Tibial nerve (tissue), 4 donors: ENCODE measurements around the gene AHCYL2. TPM values are rescaled to one million over a fixed set of nuclear protein-coding genes. Genes with fewer than 3 reads are reported as not detected.

Experiments used
- DNase-seq, 2 donors: peaks; one replicate each; pipeline ENCODE4 v3.0.0-alpha.2; 2019; ENCODE audit warnings: low spot score in 2 of 2
- H3K27ac ChIP-seq, 4 donors: fragments of 200-600 bp; sonication (generic) in 3 of 4; one replicate each; pipeline ENCODE4 v1.5.1; 2017 to 2019; ENCODE audit warnings: mild to moderate bottlenecking in 1 of 4
- H3K27me3 ChIP-seq, 2 donors: fragments of 200-600 bp; sonication (generic) in 1 of 2; one replicate each; pipeline versions ENCODE4 v1.5.1 to v1.6.0; 2017 to 2019
- H3K36me3 ChIP-seq, 3 donors: fragments of 200-600 bp; sonication (generic); one replicate each; pipeline ENCODE4 v1.5.1; 2018 to 2019
- H3K4me1 ChIP-seq, 4 donors: fragments of 200-600 bp; sonication (generic) in 3 of 4; one replicate each; pipeline ENCODE4 v1.5.1; 2017 to 2019
- H3K4me3 ChIP-seq, 4 donors: fragments of 200-600 bp; sonication (generic) in 3 of 4; one replicate each; pipeline ENCODE4 v1.5.1; 2017 to 2019; ENCODE audit warnings: mild to moderate bottlenecking in 1 of 4, moderate library complexity in 1 of 4
- H3K9me3 ChIP-seq, 4 donors: fragments of 200-600 bp; sonication (generic) in 3 of 4; one replicate each; pipeline ENCODE4 v1.5.1; 2017 to 2019
- CTCF ChIP-seq, 5 experiments: fragments of 200-600 bp in 3 of 5; fragments of 450-650 bp in 2 of 5; sonication (generic) in 3 of 5; IDR thresholded peaks; one replicate each; pipeline ENCODE4 v1.5.1; 2016 to 2019; ENCODE audit warnings: antibody characterized with exemption in 5 of 5, mild to moderate bottlenecking in 3 of 5, moderate library complexity in 2 of 5
- EP300 ChIP-seq, 2 donors: sonication (generic); formaldehyde crosslinking; IDR thresholded peaks; one replicate each; pipeline ENCODE4 v1.6.1; 2017; ENCODE audit warnings: antibody characterized with exemption in 2 of 2, mild to moderate bottlenecking in 1 of 2
- POLR2A ChIP-seq, 2 donors: fragments of 450-650 bp; IDR thresholded peaks; one replicate each; pipeline ENCODE4 v1.6.1; 2017; ENCODE audit warnings: antibody characterized with exemption in 2 of 2, mild to moderate bottlenecking in 2 of 2, moderate library complexity in 2 of 2
- WGBS, 2 donors: methylation state at CpG; one replicate each; pipeline ENCODE4 v1.1.5; 2018; 5-methylcytosine and 5-hydroxymethylcytosine counted together
- total RNA-seq, 4 donors: library from RNA; depleted of rRNA; stranded (reverse); fragments of >200 nt; gene quantifications; one replicate each; pipeline ENCODE4 v1.1.0, GENCODE V29; 2016

AHCYL2 gene
- total RNA-seq, 4 donors from 2014 or later, result 21.6 to 42.9 (median 30.9) TPM

GRCh38 chr7:129315960-129316359, 91.1 kb downstream of the AHCYL2 start:
- no peaks in the 10 kb centered on the region for H3K9me3 ChIP-seq
- H3K36me3 ChIP-seq, result no peaks in the 10 kb centered on the region
- 18 to 20% methylated on average over 2 of the region's 2 CpGs for WGBS, 2 donors
- peak overlapping the region in 3 of 4 donors; percentile 42 to 80 (median 70) for H3K27ac ChIP-seq
- H3K27me3 ChIP-seq, result no peaks in the 10 kb centered on the region
- TF ChIP-seq CTCF (IDR thresholded peaks at IDR 0.05) (no peak), POLR2A (IDR thresholded peaks at IDR 0.05) (no peak), EP300 (IDR thresholded peaks at IDR 0.05) (no peak)
- H3K4me3 ChIP-seq, result peak overlapping the region in 1 of 4 donors; percentile 0
- peaks cover 0 to 35% (median 2%) of the 10 kb centered on the region in 4 donors for H3K4me1 ChIP-seq
- no peak for DNase-seq

GRCh38 chr7:129317450-129317849, 92.6 kb downstream of the AHCYL2 start:
- peaks cover 0 to 35% (median 2%) of the 10 kb centered on the region in 4 donors for H3K4me1 ChIP-seq
- no peak overlapping the region for H3K27ac ChIP-seq
- H3K9me3 ChIP-seq, result peaks cover 0 to 2% (median 0%) of the 10 kb centered on the region in 4 donors
- DNase-seq, result no peak
- no peak for TF ChIP-seq CTCF (IDR thresholded peaks at IDR 0.05)
- TF ChIP-seq EP300 (IDR thresholded peaks at IDR 0.05), result no peak
- no peak for TF ChIP-seq POLR2A (IDR thresholded peaks at IDR 0.05)
- H3K4me3 ChIP-seq, result no peak overlapping the region
- peaks cover 0 to 7% (median 0%) of the 10 kb centered on the region in 3 donors for H3K36me3 ChIP-seq
- H3K27me3 ChIP-seq, result no peaks in the 10 kb centered on the region
- 76 to 82% methylated on average over 2 of the region's 2 CpGs for WGBS, 2 donors

- peaks cover 0 to 6% (median under 1%) of the 10 kb centered on the region in 4 donors for H3K4me1 ChIP-seq
- WGBS, 2 donors, result 59% methylated on average over 1 of the region's 1 CpG
- H3K4me3 ChIP-seq, result no peak overlapping the region
- peaks cover 0 to 27% (median 5%) of the 10 kb centered on the region in 4 donors for H3K9me3 ChIP-seq
- no peaks in the 10 kb centered on the region for H3K27me3 ChIP-seq
- no peak for DNase-seq
- TF ChIP-seq CTCF (IDR thresholded peaks at IDR 0.05) (no peak), EP300 (IDR thresholded peaks at IDR 0.05) (no peak), POLR2A (IDR thresholded peaks at IDR 0.05) (no peak)
- H3K27ac ChIP-seq, result no peak overlapping the region
- peaks cover 0 to 25% (median 3%) of the 10 kb centered on the region in 3 donors for H3K36me3 ChIP-seq
Observed at GRCh38 chr7:129327076-129327475, 102.2 kb downstream of the AHCYL2 start.

- WGBS, 2 donors, result 27 to 36% methylated on average over 3 of the region's 3 CpGs
- no peaks in the 10 kb centered on the region for H3K9me3 ChIP-seq
- H3K4me3 ChIP-seq, result no peak overlapping the region
- H3K27me3 ChIP-seq, result no peaks in the 10 kb centered on the region
- H3K4me1 ChIP-seq, result peaks cover 0 to 14% (median 6%) of the 10 kb centered on the region in 4 donors
- no peak for TF ChIP-seq CTCF (IDR thresholded peaks at IDR 0.05)
- no peak for TF ChIP-seq EP300 (IDR thresholded peaks at IDR 0.05)
- TF ChIP-seq POLR2A (IDR thresholded peaks at IDR 0.05), result no peak
- no peak for DNase-seq
- H3K27ac ChIP-seq, result peak overlapping the region in 1 of 4 donors; percentile 36
- no peaks in the 10 kb centered on the region for H3K36me3 ChIP-seq
Observed at GRCh38 chr7:129332254-129333035, 107.6 kb downstream of the AHCYL2 start.

GRCh38 chr7:129334473-129334872, 109.6 kb downstream of the AHCYL2 start:
- Histone ChIP-seq H3K27ac (no peak overlapping the region), H3K9me3 (no peaks in the 10 kb centered on the region), H3K27me3 (no peaks in the 10 kb centered on the region), H3K4me3 (no peak overlapping the region), H3K4me1 (peaks cover 0 to 14% (median 6%) of the 10 kb centered on the region in 4 donors), H3K36me3 (no peaks in the 10 kb centered on the region)
- TF ChIP-seq EP300 (IDR thresholded peaks at IDR 0.05), result no peak
- no peak for TF ChIP-seq POLR2A (IDR thresholded peaks at IDR 0.05)
- TF ChIP-seq CTCF (IDR thresholded peaks at IDR 0.05), result no peak
- 91 to 94% methylated on average over 3 of the region's 3 CpGs for WGBS, 2 donors
- DNase-seq, result no peak
